ENCODE measurements around the gene TRIML2.

GRCh38 chr4:188127214-188127874 lies 17.9 kb upstream of the TRIML2 start:
- no peak for TF ChIP-seq POLR2AphosphoS5 (IDR thresholded peaks at IDR 0.05)
- TF ChIP-seq, protein P1, sequence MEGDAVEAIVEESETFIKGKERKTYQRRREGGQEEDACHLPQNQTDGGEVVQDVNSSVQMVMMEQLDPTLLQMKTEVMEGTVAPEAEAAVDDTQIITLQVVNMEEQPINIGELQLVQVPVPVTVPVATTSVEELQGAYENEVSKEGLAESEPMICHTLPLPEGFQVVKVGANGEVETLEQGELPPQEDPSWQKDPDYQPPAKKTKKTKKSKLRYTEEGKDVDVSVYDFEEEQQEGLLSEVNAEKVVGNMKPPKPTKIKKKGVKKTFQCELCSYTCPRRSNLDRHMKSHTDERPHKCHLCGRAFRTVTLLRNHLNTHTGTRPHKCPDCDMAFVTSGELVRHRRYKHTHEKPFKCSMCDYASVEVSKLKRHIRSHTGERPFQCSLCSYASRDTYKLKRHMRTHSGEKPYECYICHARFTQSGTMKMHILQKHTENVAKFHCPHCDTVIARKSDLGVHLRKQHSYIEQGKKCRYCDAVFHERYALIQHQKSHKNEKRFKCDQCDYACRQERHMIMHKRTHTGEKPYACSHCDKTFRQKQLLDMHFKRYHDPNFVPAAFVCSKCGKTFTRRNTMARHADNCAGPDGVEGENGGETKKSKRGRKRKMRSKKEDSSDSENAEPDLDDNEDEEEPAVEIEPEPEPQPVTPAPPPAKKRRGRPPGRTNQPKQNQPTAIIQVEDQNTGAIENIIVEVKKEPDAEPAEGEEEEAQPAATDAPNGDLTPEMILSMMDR (IDR thresholded peaks at IDR 0.05): no peak
- TF ChIP-seq POLR2A (IDR thresholded peaks at IDR 0.05): no peak
